Stomach (tissue), 9 donors: ENCODE results near the gene DYNC1LI1. TPM values are rescaled to one million over a fixed set of nuclear protein-coding genes. Genes with fewer than 3 reads are reported as not detected.
"Not testable (repeated sequence)": the region's sequence is repeated elsewhere in the genome, so short reads cannot be mapped to it uniquely, and the experiment has no call there.

Experiments used
- DNase-seq, 2 donors: peaks; one replicate each; pipeline versions ENCODE4 v3.0.0 to v3.0.0-alpha.2; 2013 to 2019
- H3K27ac ChIP-seq, 5 donors: fragments of 200-600 bp in 4 of 5; sonication (generic) in 4 of 5; one replicate each; pipeline ENCODE4 v1.5.1; 2013 to 2019; ENCODE audit warnings: mild to moderate bottlenecking in 1 of 5, moderate library complexity in 1 of 5
- H3K27me3 ChIP-seq, 3 donors: fragments of 200-600 bp; sonication (generic); one replicate each; pipeline ENCODE4 v1.5.1; 2017 to 2019; ENCODE audit warnings: mixed run types in 1 of 3
- H3K36me3 ChIP-seq, 4 donors: fragments of 200-600 bp; sonication (generic); 1 replicate in 3 of 4; 2 replicates in 1 of 4; pipeline ENCODE4 v1.5.1; 2016 to 2019
- H3K4me1 ChIP-seq, 4 donors: fragments of 200-600 bp; sonication (generic); one replicate each; pipeline ENCODE4 v1.5.1; 2016 to 2019
- H3K4me3 ChIP-seq, 4 donors: fragments of 200-600 bp; sonication (generic) in 3 of 4; one replicate each; pipeline ENCODE4 v1.5.1; 2016 to 2019; ENCODE audit warnings: mild to moderate bottlenecking in 1 of 4
- H3K9me3 ChIP-seq, 4 donors: fragments of 200-600 bp; sonication (generic); one replicate each; pipeline ENCODE4 v1.5.1; 2016 to 2019
- CTCF ChIP-seq, 7 experiments: fragments of 450-650 bp in 4 of 7; fragments of 200-600 bp in 3 of 7; sonication (generic) in 3 of 7; IDR thresholded peaks; one replicate each; pipeline ENCODE4 v1.5.1; 2016 to 2019; ENCODE audit warnings: antibody characterized with exemption in 7 of 7, control low read depth in 2 of 7, mild to moderate bottlenecking in 1 of 7
- EP300 ChIP-seq: sonication (generic); formaldehyde crosslinking; IDR thresholded peaks from one replicate; pipeline ENCODE4 v1.6.1; 2017; ENCODE audit warnings: antibody characterized with exemption
- POLR2A ChIP-seq, 4 donors: fragments of 450-650 bp; IDR thresholded peaks; one replicate each; pipeline ENCODE4 v1.6.1; 2016; ENCODE audit warnings: antibody characterized with exemption in 4 of 4, control low read depth in 2 of 4, mild to moderate bottlenecking in 1 of 4, moderate library complexity in 1 of 4
- POLR2AphosphoS5 ChIP-seq, 3 donors: sonication (generic); formaldehyde crosslinking; IDR thresholded peaks; one replicate each; pipeline ENCODE4 v1.6.1; 2016; ENCODE audit warnings: antibody characterized with exemption in 3 of 3
- WGBS, 5 donors: extraction: QIAGEN DNeasy Blood & Tissue Kit in 3 of 5; methylation state at CpG; one replicate each; pipeline versions ENCODE4 v1.1.5 to v1.1.7; 2013 to 2018; 5-methylcytosine and 5-hydroxymethylcytosine counted together
- intact Hi-C: fragments of 100-400 bp; cut with DNase I; formaldehyde crosslinking; loops from one replicate; pipeline ENCODE4 v1.15.1; 2023; ENCODE audit warnings: low total_unique reads
- polyA plus RNA-seq, 3 donors: library from polyadenylated mRNA; stranded (reverse); fragments of 200-250 nt; gene quantifications; one replicate each; pipeline ENCODE4 v1.2.3, GENCODE V29; 2013
- total RNA-seq, 5 donors: library from RNA; depleted of rRNA; stranded (reverse); fragments of >200 nt; gene quantifications; one replicate each; pipeline versions ENCODE4 v1.1.0 to v1.2.3, GENCODE V29; 2014 to 2016
- donor health status: healthy with polysubstance abuse.
- donor health status: Bipolar disorder and iron deficiency.
- donor health status: healthy.

Gene DYNC1LI1
- total and polyA plus RNA-seq, 8 donors: 5.8 to 92.4 (median 19.1) TPM

- no peak for DNase-seq
- intact Hi-C loops: no loop called here
- Histone ChIP-seq H3K9me3 (no peaks in the 10 kb centered on the region), H3K27ac (no peak overlapping the region), H3K4me3 (no peak overlapping the region), H3K36me3 (no peaks in the 10 kb centered on the region), H3K27me3 (no peaks in the 10 kb centered on the region), H3K4me1 (no peaks in the 10 kb centered on the region)
- WGBS, 5 donors: 92 to 98% (median 95%) methylated on average over 4 of the region's 4 CpGs
- TF ChIP-seq EP300 (no peak), POLR2AphosphoS5 (IDR thresholded peaks at IDR 0.05) (no peak), POLR2A (IDR thresholded peaks at IDR 0.05) (no peak), CTCF (IDR thresholded peaks at IDR 0.05) (no peak)
Measured at GRCh38 chr3:32591186-32591585, 20.5 kb upstream of the DYNC1LI1 start.

- TF ChIP-seq EP300 (no peak), CTCF (IDR thresholded peaks at IDR 0.05) (no peak), POLR2A (IDR thresholded peaks at IDR 0.05) (no peak), POLR2AphosphoS5 (IDR thresholded peaks at IDR 0.05) (no peak)
- DNase-seq: no peak
- no peaks in the 10 kb centered on the region for H3K27me3 ChIP-seq
- H3K9me3 ChIP-seq: no peaks in the 10 kb centered on the region
- WGBS, 5 donors: 89 to 94% (median 94%) methylated on average over 3 of the region's 3 CpGs
- H3K4me1 ChIP-seq: no peaks in the 10 kb centered on the region
- intact Hi-C loops: no loop called here
- no peak overlapping the region for H3K27ac ChIP-seq
- H3K36me3 ChIP-seq: no peaks in the 10 kb centered on the region
- no peak overlapping the region for H3K4me3 ChIP-seq
Measured at GRCh38 chr3:32586356-32586755, 15.7 kb upstream of the DYNC1LI1 start.

GRCh38 chr3:32584660-32585059 lies 14.0 kb upstream of the DYNC1LI1 start:
- H3K36me3 ChIP-seq: no peaks in the 10 kb centered on the region
- H3K27me3 ChIP-seq: no peaks in the 10 kb centered on the region
- TF ChIP-seq EP300 (no peak), CTCF (IDR thresholded peaks at IDR 0.05) (no peak), POLR2AphosphoS5 (IDR thresholded peaks at IDR 0.05) (no peak), POLR2A (IDR thresholded peaks at IDR 0.05) (no peak)
- H3K4me3 ChIP-seq: no peak overlapping the region
- H3K27ac ChIP-seq: no peak overlapping the region
- no peak for DNase-seq
- intact Hi-C loops: no loop called here
- H3K4me1 ChIP-seq: no peaks in the 10 kb centered on the region
- no peaks in the 10 kb centered on the region for H3K9me3 ChIP-seq
- WGBS, 5 donors: 11 to 50% (median 25%) methylated on average over 1 of the region's 1 CpG

- WGBS, 5 donors: 71 to 93% (median 89%) methylated on average over 3 of the region's 3 CpGs
Measured at GRCh38 chr3:32583708-32584107, 13.1 kb upstream of the DYNC1LI1 start.

GRCh38 chr3:32578669-32579068 lies 8.0 kb upstream of the DYNC1LI1 start:
- H3K27me3 ChIP-seq, DNase-seq, intact Hi-C loops, H3K27ac ChIP-seq, H3K36me3 ChIP-seq, H3K4me3 ChIP-seq, H3K9me3 ChIP-seq: not testable (repeated sequence)
- WGBS, 5 donors: 93 to 99% (median 98%) methylated on average over 23 to 31 of the region's 31 CpGs
- peaks cover 0 to 12% (median 0%) of the 10 kb centered on the region in 4 donors for H3K4me1 ChIP-seq

More at GRCh38 chr3:32583708-32584107, 13.1 kb upstream of the DYNC1LI1 start:
- TF ChIP-seq CTCF (IDR thresholded peaks at IDR 0.05) (no peak), EP300 (no peak)
- DNase-seq: no peak
- Histone ChIP-seq H3K36me3 (no peaks in the 10 kb centered on the region), H3K9me3 (no peaks in the 10 kb centered on the region), H3K4me3 (no peak overlapping the region), H3K27me3 (no peaks in the 10 kb centered on the region), H3K27ac (no peak overlapping the region), H3K4me1 (no peaks in the 10 kb centered on the region)
- intact Hi-C loops: no loop called here
